NCI-H2081 (cell line): ENCODE data around the gene RAMP3.
"Not testable (repeated sequence)": the region's sequence is repeated elsewhere in the genome, so short reads cannot be mapped to it uniquely, and the experiment has no call there.

Source experiments
- DNase-seq, 2 experiments: peaks; one replicate each; lab custom pipeline; 2025; lab: John Stamatoyannopoulos, UW

Gene RAMP3

GRCh38 chr7:45132708-45133320 is 24.8 kb upstream of the RAMP3 start:
- DNase-seq, result no peak

DNA sequence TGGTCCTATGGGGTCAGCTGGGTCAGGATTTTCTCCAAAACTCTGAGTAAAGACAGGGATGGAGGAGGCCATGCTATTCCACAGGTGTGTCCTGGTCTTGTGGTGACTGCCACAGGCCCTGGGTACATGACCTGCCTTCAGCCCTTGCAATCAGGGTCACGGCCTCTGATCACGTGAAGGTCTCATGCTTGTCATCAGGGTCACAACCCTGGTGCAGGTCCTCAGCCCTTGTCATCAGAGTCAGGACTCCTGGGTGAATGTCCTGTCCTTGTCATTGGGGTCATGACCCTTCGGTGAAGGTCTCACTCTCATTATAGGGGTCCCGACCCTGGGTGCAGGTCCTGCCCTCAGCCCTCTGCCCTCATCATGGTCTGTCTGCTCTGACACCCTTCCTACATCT is 24.2 kb upstream of the RAMP3 start:
- DNase-seq, result no peak

- DNase-seq, result no peak
These were observed 23.7 kb upstream of the RAMP3 start for GRCh38 chr7:45133877-45134276.

DNA sequence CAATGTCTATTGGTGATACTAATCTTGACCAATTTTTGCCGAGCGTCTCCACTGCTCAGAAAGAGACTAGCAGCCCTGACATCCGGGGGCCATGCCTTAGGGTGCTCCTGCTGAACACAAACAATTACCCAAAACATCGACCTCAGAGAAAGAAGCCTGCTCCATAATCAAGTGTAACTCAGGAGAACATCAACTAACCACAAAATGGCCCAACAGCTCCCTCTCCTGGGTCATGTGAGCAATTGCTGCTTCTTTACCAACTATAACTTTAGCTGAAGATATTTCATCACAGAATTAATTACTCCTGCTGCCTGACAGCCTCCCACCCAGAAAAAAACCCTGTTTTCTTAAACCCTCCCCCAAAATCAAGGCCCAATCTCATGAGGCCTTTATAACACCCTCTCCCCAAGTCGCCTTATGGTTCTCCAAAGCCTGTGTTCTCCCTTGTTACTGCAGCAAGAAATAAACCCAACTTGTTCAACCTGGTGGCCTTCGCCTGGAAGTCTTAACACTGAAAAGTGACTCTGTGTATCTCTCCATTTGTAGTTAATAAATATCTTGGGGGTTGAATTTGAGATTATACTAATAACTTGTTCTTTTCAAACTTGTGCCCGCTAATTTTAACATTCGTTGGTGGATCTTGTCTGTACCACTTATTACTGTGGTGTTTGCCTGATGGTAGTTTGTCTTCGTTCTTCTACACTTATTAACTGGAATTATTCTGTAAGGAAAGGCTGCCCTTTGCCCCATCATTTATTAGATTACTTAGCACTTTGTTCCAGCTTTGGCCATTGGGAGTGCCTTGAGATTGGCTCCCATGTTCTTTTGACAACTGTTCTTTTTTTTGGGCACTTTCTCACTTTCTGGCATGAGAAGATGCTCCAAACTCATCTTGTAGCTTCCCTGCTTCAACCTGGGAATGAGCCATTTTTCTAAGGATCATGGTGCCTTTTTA is 21.2 kb upstream of the RAMP3 start:
- DNase-seq, result peak; percentile 78 to 83

GRCh38 chr7:45138433-45139267 is 18.9 kb upstream of the RAMP3 start:
- DNase-seq, result no peak

DNA sequence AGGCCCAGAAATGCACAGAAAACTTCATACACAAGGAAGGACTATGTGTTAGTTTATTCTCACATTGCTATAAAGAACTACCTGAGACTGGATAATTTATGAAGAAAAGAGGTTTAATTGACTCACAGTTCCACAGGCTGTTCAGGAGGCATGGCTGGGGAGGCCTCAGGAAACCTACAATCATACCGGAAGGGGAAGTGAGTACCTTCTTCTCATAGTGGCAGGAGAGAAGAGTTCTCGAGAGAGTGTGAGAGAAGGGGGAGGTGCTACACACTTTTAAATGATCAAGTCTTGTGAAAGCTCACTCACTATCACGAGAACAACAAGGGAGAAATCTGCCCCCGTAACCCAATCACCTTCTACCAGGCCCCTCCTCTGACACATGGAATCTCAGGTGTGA is 16.8 kb upstream of the RAMP3 start:
- DNase-seq, result no peak

GRCh38 chr7:45143616-45144015 is 14.0 kb upstream of the RAMP3 start:
- DNase-seq, result no peak

- DNase-seq, result no peak
These were observed 11.7 kb upstream of the RAMP3 start for GRCh38 chr7:45145881-45146280.

GRCh38 chr7:45146531-45147379 is 10.8 kb upstream of the RAMP3 start:
- DNase-seq, result no peak

DNA sequence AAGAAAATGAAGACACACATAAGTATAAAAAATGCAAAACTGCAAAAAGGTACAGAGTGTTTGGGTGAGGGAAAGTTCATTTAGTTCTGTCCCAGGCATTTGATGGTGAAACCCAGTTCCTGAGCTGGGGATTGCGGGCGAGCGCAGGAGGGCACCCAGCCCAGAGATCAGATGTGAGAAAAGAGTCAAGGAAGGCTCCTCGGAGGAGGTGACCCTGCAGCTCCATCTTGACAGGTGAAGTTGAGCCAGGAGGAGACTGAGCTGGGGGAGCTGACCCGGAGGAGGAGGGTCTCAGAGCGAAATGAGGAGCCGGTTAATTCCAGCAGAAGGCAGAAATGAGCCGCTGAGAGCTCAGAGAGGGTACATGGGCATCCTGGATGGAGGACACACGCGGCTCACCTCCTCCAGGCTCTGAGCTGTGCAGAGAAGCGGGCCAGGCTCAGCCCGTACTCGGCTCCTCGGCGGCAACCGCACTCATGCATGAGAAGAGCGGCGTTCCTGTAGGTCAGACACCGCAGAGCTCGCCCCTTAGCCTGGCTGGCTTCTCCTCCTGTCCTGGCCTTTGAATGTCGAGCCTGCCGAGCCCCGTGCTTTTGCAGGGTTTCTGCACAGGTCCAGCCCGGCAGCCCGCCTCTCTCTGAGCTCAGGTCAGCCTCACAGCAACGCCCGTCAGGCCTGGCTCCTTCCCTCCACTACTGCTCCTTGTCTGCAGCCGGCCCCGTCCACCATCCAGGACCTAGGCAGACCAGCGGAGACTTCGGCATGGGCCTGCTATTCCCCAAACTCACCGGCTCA is 9.5 kb upstream of the RAMP3 start:
- DNase-seq, result no peak

DNA sequence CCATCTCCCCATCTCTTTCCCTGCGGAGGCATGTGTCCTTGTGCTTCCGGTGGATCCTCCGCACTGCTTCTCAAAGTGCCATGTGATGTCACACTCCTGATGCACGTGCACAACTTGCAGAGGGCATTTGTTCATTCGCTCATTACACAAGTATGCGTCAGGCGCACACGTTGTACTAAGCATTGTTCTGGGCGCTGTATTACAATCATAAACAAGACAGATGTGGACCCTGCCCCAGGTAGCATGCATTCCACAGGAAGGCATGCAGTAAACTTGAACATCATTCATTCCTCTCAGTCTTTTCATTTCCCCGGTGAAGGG is 9.0 kb upstream of the RAMP3 start:
- DNase-seq, result no peak

DNA sequence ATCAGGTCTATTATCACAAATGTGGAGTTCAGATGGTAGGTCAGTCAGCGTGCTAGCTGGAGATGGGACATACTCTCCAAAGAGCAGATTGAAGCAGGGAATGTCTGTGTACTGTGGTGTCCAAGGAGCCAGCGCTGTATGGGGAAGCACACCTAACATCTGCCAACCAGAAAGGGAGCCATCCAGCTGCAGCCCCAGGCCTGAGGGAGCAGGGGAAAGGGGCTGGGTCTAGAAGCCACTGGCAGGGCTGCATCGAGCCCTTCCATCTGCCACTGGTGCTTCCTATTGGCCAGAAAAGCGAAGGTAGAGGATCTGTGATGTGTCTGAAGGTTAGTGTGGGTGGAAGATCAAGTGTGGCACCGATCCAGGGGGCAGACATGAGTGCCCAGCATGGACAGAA is 8.0 kb upstream of the RAMP3 start:
- no peak for DNase-seq

- DNase-seq, result no peak
These were observed 7.4 kb upstream of the RAMP3 start for GRCh38 chr7:45150199-45150598.

DNA sequence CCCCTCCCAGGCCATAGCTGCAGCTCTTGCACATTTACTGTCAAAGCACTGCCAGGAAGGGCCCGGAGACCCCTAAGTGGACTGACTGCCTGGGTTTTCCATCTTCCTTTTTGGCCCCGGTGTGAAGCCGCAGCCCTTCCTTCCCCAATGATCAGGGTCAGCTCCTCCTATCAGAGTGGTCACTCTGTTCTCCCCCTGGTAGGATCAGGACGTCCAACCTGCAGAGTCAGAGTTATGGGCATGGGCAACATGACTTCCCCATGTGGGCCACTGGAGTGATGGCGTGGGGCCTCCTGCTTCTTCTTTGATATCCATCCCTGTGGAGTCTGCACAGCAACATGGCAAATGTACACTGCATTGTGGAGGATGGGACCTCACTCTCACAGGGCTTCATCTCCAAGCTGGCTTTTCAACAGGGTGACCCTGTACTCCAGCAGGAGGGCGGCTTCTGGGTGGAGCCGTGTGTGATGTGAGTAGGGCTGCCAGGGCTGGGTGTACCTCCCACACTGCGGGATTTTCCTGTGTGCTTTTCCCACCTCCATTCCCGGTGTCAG is 6.4 kb upstream of the RAMP3 start:
- DNase-seq, result no peak

DNA sequence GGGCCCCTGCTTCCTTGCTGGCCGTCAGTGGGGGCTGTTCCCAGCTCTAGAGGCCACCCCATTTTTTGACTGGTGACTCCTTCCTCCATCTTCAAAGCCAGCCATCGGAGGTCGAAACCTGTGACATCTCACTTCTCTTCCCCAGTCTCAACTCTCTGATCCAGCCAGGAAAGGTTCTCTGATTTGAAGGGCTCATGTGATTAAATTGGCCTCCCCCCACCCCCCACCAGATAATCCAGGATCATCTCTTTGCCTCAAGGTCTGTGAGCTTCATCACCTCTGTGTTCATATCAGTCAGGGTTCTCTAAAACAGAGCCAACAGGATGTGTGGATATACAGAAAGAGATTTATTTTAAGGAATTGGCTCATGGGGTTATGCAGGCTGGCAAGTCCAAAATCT is 5.6 kb upstream of the RAMP3 start:
- no peak for DNase-seq

DNA sequence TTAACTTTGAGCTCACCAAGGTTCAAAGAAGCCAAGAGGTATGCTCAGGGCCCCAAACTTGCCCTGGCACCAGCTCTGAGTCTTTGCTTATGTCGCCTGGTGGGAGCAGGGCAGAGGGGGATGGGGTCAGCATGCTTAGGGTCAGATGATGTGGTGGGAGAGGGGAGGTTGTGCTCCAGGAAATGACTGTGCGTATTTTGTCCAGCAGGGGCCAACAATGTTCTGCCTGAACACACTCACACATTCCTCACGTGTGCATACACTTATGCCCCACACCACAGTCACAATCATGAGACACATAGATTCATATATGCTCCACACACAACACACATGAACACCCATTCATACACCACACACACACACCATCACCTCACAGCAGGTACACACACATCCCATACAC is 4.4 kb upstream of the RAMP3 start:
- no peak for DNase-seq

DNA sequence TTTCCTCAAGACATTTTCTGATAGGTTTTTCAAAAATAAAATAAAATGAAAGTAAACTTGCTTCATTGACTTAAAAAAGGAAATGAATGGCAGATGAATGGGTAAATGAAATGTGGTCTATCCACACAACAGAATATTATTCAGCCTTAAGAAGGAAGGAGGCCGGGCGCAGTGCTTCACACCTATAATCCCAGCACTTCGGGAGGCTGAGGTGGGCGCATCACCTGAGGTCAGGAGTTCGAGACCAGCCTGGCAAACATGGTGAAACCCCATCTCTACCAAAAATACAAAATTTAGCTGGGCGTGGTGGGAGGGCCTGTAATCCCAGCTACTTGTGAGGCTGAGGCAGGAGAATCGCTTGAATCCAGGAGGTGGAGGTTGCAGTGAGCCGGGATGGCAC is 3.7 kb upstream of the RAMP3 start:
- DNase-seq, result not testable (repeated sequence)

GRCh38 chr7:45155357-45155900 is 2.2 kb upstream of the RAMP3 start:
- no peak for DNase-seq

DNA sequence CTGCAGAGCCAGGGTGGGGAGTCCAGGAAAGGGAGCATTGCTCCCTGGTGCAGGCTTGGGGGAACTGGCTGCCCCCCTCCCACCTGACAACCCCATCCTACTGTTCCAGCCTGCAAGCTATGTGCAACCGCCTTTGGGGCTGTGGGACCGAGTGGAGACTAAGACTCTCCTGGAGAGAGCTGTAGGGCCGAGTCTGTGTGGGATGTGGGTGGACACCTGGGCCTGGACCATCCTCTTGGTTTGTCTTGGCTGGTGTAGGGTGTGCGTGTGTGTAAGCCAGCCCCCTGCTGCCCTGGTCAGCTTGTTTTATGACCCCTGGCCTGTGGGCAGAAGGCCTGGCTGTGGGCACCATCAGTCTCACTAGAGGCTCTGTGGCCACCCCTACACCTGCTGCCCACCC is 1.6 kb upstream of the RAMP3 start:
- DNase-seq, result no peak

DNA sequence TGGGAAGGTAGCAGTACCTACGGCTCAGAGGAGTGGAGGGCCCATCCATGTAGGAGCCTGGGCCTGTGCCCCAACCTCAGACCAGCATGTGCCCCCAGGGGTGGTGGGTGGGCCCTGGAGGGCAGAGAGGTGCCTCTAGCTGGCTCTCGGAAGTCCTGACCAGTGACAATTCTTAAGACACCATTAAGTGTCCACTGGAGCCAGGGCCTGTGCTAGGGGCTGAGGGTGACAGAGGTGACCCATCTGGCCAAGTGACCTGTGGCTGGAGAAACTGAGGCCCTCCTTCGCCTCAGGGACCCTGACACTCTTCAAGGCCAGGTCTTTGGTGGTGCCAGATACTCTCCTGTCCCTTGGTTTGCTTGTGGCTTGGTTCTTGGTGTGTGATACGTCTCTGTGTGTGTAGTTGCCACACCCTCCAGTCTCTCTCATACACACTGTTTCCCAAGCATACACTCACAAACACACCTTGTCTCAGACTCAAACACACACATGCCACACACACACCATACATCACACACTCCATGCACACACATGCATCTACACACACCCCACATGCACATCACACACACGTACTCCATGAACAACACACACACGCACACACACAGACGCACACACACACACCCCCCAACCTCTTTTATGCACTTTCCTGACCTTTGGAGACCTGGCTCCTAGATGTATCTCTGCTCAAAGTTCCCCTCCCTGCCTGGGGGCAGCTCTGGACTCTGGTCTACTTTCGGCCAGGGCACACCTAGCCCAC is 897 bp upstream of the RAMP3 start:
- DNase-seq, result no peak
